OCI-LY1 (cell line): ENCODE results near the gene SDK1.

Source experiments
- EZH2 ChIP-seq: fragments of 200-600 bp; sonication (generic), shearing (Covaris generic); IDR thresholded peaks from 2 replicates; pipeline ENCODE4 v1.8.0; 2017; ENCODE audit warnings: borderline replicate concordance, mixed run types, mild to moderate bottlenecking, antibody characterized with exemption, low read length, moderate library complexity, mixed read lengths
- TF ChIP-seq, protein P1 (sequence below): fragments of 200-600 bp; sonication (generic), shearing (Covaris generic); IDR thresholded peaks from 2 replicates; pipeline ENCODE4 v1.5.1; 2017; ENCODE audit warnings: mild to moderate bottlenecking, antibody characterized with exemption, low read length, moderate library complexity, mixed read lengths

DNA sequence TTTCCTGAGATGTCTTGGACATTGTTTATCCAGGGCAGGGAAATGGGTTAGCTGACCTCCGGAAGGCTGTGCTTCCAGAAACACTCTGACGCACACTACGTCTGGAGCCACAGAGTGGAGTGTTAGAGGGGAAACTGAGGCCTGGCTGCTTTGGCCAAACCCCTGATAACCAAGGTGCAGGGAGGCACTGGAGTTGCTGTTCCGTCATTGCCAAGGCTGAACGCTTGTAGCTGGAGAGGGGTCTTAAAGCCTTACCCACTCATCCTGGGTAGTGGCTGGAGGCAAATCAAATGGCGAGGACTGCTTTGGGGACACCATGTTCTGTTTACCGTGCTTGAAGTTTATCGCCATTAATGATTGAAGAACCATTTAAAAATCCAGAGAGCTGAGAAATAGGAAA, 776.9 kb downstream of the SDK1 start:
- TF ChIP-seq, protein P1, sequence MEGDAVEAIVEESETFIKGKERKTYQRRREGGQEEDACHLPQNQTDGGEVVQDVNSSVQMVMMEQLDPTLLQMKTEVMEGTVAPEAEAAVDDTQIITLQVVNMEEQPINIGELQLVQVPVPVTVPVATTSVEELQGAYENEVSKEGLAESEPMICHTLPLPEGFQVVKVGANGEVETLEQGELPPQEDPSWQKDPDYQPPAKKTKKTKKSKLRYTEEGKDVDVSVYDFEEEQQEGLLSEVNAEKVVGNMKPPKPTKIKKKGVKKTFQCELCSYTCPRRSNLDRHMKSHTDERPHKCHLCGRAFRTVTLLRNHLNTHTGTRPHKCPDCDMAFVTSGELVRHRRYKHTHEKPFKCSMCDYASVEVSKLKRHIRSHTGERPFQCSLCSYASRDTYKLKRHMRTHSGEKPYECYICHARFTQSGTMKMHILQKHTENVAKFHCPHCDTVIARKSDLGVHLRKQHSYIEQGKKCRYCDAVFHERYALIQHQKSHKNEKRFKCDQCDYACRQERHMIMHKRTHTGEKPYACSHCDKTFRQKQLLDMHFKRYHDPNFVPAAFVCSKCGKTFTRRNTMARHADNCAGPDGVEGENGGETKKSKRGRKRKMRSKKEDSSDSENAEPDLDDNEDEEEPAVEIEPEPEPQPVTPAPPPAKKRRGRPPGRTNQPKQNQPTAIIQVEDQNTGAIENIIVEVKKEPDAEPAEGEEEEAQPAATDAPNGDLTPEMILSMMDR: no peak
- TF ChIP-seq EZH2: no peak
